ENCODE data around the gene ABI1.
A peak's percentile ranks its signal among the peaks of the same experiment; 100 is the strongest.

GRCh38 chr10:26725837-26726727 lies 134.7 kb downstream of the ABI1 start:
- TF ChIP-seq POLR2A (IDR thresholded peaks at IDR 0.05; ENCODE audit: low read depth, low read length) = no peak
- no peak for TF ChIP-seq CEBPB (IDR thresholded peaks at IDR 0.05; ENCODE audit: low read depth, low read length)
- TF ChIP-seq CTCF (conservative IDR thresholded peaks at IDR 0.05; ENCODE audit: low read depth, low read length) = peak; percentile 84
- no peak for TF ChIP-seq CHD1 (IDR thresholded peaks at IDR 0.05; ENCODE audit: low read depth, low read length)
- TF ChIP-seq RAD21 (IDR thresholded peaks at IDR 0.05; ENCODE audit: low read length) = peak; percentile 85
- TF ChIP-seq NFE2L2 (IDR thresholded peaks at IDR 0.05; ENCODE audit: low read depth, low read length) = no peak
- no peak for TF ChIP-seq MAFK (IDR thresholded peaks at IDR 0.05; ENCODE audit: low read depth, low read length)
- TF ChIP-seq USF2 (IDR thresholded peaks at IDR 0.05; ENCODE audit: low read depth, low read length) = no peak
- no peak for TF ChIP-seq MAZ (IDR thresholded peaks at IDR 0.05; ENCODE audit: borderline replicate concordance, low read depth, low read length)
